BLaER1 (cell line): ENCODE measurements around the gene UCK1.

Experiments used
- H3K27ac ChIP-seq: shearing (Covaris generic); formaldehyde crosslinking; 2 replicates; pipeline ENCODE4 v1.8.1; 2022
- H3K27me3 ChIP-seq: shearing (Covaris generic); formaldehyde crosslinking; 2 replicates; pipeline ENCODE4 v1.8.1; 2022
- H3K36me3 ChIP-seq: shearing (Covaris generic); formaldehyde crosslinking; 2 replicates; pipeline ENCODE4 v1.8.1; 2022
- H3K4me1 ChIP-seq: shearing (Covaris generic); formaldehyde crosslinking; 2 replicates; pipeline ENCODE4 v1.8.1; 2022
- H3K4me2 ChIP-seq: shearing (Covaris generic); formaldehyde crosslinking; 2 replicates; pipeline ENCODE4 v1.8.1; 2022
- H3K4me3 ChIP-seq: shearing (Covaris generic); formaldehyde crosslinking; 2 replicates; pipeline ENCODE4 v1.8.1; 2022
- H3K9ac ChIP-seq: shearing (Covaris generic); formaldehyde crosslinking; 2 replicates; pipeline ENCODE4 v1.8.1; 2022
- H3K9me3 ChIP-seq: shearing (Covaris generic); formaldehyde crosslinking; 2 replicates; pipeline ENCODE4 v1.8.1; 2022
- H4K20me1 ChIP-seq: shearing (Covaris generic); formaldehyde crosslinking; 2 replicates; pipeline ENCODE4 v1.8.1; 2022
- Cebpa-rat ChIP-seq: shearing (Covaris generic); IDR thresholded peaks from 2 replicates; pipeline ENCODE4 v1.8.1; 2022

Gene UCK1

DNA sequence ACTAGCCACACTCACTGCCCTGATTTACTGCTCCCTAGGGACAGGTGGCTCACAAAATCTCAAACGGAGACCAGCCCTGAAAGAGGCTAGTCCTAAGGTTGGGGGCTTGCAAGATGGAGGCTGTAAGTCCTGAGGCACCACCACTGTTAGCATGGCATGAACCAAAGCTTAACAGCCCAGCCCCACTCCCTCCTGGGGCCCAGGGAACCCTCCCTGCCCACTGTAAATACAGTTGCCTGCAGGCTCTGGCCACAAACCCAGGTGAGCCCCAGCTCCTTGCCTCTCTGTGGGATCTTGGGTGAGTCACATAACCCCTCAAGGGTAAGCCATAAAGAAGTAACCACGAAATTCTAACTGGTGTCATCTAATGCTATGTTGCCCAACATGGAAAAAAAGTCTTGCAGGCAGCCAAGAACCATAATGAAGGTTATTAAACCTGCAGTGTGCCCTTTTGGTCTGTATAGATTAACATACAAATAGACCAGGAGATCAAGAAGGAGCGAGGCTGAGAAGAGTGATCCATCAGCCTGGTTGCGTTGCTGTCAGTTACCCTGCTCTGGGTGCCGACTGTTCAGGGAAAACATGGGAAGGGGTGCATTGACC is 30.0 kb downstream of the UCK1 start:
- H3K27me3 ChIP-seq: no peaks in the 10 kb centered on the region
- H3K4me2 ChIP-seq: no peak overlapping the region
- no peak overlapping the region for H3K4me3 ChIP-seq
- H3K4me1 ChIP-seq: peaks cover 34% of the 10 kb centered on the region
- peaks cover 72% of the 10 kb centered on the region for H4K20me1 ChIP-seq
- TF ChIP-seq Cebpa-rat: no peak
- H3K9ac ChIP-seq: no peak overlapping the region
- no peak overlapping the region for H3K27ac ChIP-seq
- no peaks in the 10 kb centered on the region for H3K9me3 ChIP-seq
- H3K36me3 ChIP-seq: peaks cover 45% of the 10 kb centered on the region

DNA sequence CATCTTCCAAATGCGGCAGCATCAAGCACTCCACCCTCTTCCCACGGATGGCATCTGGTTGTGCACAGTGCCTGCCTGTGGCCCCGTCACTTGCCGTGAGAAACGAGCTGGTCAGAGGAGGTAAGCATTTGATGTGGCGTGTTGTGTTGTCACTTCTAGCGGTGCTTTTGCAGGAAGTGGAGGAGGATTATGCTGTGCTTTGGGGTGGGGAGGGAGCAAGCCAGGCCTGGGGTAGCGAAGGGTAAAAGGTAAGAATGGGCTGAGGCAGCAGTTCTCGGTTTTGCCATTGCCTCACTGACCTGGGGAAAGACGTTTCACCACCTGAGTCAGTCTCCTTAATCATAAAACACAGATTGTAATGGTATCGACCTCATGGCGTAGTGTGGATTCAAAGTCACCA is 30.7 kb downstream of the UCK1 start:
- Histone ChIP-seq H3K9ac (no peak overlapping the region), H3K27me3 (no peaks in the 10 kb centered on the region), H3K4me2 (no peak overlapping the region), H3K36me3 (peaks cover 52% of the 10 kb centered on the region), H4K20me1 (peaks cover 78% of the 10 kb centered on the region), H3K4me1 (peaks cover 34% of the 10 kb centered on the region), H3K9me3 (no peaks in the 10 kb centered on the region), H3K4me3 (no peak overlapping the region), H3K27ac (no peak overlapping the region)
- no peak for TF ChIP-seq Cebpa-rat

DNA sequence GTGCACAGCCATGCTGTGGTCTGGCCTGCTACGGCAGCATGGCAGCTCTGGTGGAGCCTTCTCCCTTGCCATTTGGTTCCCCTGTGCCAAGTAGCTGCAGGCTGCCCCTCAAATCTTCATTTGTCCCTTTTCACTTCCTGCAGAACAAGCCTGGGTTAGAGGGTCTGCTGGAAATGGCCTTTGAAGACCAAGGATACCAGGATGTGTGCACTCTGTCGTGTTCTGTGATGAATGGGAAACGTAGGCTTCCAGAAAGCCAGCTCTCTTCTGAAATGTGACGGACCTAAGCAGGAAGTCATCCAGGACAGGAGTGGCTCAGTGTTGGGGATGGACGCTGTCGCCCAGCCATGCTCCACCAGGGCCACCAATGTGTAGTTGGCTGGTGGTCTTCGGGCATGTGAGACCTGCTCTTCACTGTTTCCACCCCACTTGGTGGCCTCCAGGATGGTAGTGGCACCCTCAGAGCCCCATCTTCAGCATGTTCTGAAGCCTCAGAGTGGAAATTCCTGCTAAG is 31.8 kb downstream of the UCK1 start:
- H3K4me1 ChIP-seq: peaks cover 32% of the 10 kb centered on the region
- H3K36me3 ChIP-seq: peaks cover 62% of the 10 kb centered on the region
- no peaks in the 10 kb centered on the region for H3K27me3 ChIP-seq
- no peak for TF ChIP-seq Cebpa-rat
- H3K9me3 ChIP-seq: no peaks in the 10 kb centered on the region
- no peak overlapping the region for H3K9ac ChIP-seq
- H4K20me1 ChIP-seq: peaks cover 87% of the 10 kb centered on the region
- H3K4me2 ChIP-seq: no peak overlapping the region
- no peak overlapping the region for H3K4me3 ChIP-seq
- H3K27ac ChIP-seq: no peak overlapping the region

DNA sequence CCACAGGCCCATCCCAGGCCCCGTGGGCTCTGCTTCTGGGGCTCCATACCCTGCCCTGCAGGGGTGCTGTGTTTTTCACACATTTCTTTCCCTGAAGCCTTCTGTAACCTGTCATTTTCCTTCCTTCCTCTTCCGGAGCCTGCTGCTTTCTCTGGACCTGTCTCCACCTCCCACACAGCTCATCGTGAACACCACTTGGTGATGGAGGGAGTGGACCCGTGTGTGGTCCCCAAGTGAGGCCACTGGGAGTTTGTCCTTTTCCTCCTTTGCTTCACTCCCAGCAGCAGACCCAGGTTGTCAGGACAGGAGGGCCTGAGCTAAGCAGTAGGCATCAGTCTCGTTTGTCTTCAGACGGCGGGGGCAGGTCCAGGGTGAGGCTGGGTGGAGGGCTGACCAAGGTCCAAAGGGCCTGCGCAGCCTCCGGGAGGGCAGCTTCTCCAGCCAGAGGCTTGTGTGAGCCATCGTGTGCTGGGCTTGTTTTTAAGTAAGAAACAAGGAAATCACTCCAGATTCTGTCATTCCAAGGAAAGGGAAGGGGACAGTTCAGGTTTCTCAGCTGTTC is 34.1 kb downstream of the UCK1 start:
- H4K20me1 ChIP-seq: peaks cover 100% of the 10 kb centered on the region
- H3K4me2 ChIP-seq: no peak overlapping the region
- no peak overlapping the region for H3K4me3 ChIP-seq
- no peak for TF ChIP-seq Cebpa-rat
- no peak overlapping the region for H3K27ac ChIP-seq
- no peak overlapping the region for H3K9ac ChIP-seq
- H3K9me3 ChIP-seq: no peaks in the 10 kb centered on the region
- H3K36me3 ChIP-seq: peaks cover 86% of the 10 kb centered on the region
- no peaks in the 10 kb centered on the region for H3K27me3 ChIP-seq
- peaks cover 15% of the 10 kb centered on the region for H3K4me1 ChIP-seq

DNA sequence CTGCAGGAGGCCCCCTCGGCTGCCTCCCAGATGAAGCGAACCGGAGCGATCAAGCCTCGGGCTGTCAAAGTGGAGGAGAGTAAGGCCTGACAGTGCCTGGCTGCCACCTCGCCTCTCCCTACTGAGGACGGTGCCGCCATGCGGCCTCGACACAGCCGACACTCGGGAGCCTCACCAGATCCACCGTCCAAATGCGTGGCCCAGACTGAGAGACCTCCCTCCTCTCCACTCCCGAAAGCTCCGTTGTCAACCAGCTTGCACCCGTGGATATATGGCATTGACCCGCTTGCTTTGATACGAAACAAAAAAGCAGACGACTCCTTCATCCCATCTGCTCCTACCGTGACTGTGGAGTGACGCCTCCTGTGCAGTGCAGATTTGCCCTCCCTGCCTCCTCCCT is 35.3 kb downstream of the UCK1 start:
- H3K4me3 ChIP-seq: no peak overlapping the region
- H3K4me1 ChIP-seq: peaks cover 6% of the 10 kb centered on the region; the same call in 1 of the 2 replicates
- H3K27me3 ChIP-seq: no peaks in the 10 kb centered on the region
- no peaks in the 10 kb centered on the region for H3K9me3 ChIP-seq
- peaks cover 100% of the 10 kb centered on the region for H4K20me1 ChIP-seq
- peaks cover 98% of the 10 kb centered on the region for H3K36me3 ChIP-seq
- no peak overlapping the region for H3K9ac ChIP-seq
- TF ChIP-seq Cebpa-rat: no peak
- no peak overlapping the region for H3K4me2 ChIP-seq
- H3K27ac ChIP-seq: no peak overlapping the region

DNA sequence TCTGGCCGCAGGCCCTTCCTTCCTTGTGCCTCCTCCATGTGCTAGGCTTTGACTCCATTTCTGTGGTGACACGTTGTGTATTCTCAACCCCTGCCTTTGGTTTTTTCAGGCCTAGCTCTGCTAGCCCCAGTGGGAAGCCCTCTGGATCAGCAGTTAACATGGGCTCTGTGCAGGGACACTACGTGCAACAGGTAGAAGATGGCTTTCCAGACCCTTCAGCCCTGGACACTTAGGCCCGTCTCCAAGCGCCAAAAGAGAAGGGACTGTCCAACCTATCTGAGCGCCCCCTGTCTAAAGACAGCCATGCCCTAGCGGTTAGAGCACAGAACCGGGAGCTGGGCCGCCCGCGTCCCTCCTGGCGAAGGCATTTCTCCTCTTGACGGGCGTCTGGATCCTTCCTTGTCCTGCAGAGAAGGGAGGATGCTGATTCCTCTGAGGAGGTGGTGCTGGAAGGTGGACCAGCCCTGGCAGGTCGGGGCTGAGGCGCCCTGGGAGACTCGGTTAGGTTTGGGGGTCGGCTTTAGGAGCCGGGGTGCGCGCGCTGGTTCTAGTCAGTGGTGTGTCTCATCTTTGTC is 36.7 kb downstream of the UCK1 start:
- Histone ChIP-seq H3K27ac (no peak overlapping the region), H3K36me3 (peaks cover 100% of the 10 kb centered on the region)

DNA sequence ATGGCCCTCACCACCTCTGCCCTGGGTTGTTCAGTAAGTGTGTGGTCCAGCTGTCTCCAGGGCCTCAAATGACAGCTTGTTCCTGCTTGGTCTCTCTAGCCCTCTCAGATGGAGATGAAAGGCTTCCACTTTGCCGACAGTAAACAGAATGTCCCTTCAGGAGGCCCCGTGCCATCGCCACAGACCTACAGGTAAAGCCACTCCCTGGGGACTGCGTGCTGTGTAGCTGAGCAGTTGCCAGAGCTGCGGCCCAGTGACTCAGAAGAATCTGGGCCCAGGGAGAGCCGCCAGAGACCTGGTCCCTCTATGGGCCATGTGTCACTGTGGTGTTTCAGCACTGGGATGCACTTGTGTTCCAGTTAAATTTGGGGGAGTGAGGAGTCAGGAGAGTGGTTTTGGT is 39.0 kb downstream of the UCK1 start:
- no peak for TF ChIP-seq Cebpa-rat
- H3K4me2 ChIP-seq: no peak overlapping the region
- peaks cover 10% of the 10 kb centered on the region for H3K4me1 ChIP-seq
- no peak overlapping the region for H3K27ac ChIP-seq
- peaks cover 100% of the 10 kb centered on the region for H3K36me3 ChIP-seq
- peaks cover 100% of the 10 kb centered on the region for H4K20me1 ChIP-seq
- no peaks in the 10 kb centered on the region for H3K27me3 ChIP-seq
- H3K4me3 ChIP-seq: no peak overlapping the region
- no peaks in the 10 kb centered on the region for H3K9me3 ChIP-seq
- no peak overlapping the region for H3K9ac ChIP-seq

More for the DNA sequence above, 36.7 kb downstream of the UCK1 start:
- Histone ChIP-seq H3K9ac (no peak overlapping the region), H3K27me3 (no peaks in the 10 kb centered on the region), H4K20me1 (peaks cover 100% of the 10 kb centered on the region), H3K4me1 (no peaks in the 10 kb centered on the region), H3K4me3 (no peak overlapping the region), H3K9me3 (no peaks in the 10 kb centered on the region), H3K4me2 (no peak overlapping the region)
- no peak for TF ChIP-seq Cebpa-rat

DNA sequence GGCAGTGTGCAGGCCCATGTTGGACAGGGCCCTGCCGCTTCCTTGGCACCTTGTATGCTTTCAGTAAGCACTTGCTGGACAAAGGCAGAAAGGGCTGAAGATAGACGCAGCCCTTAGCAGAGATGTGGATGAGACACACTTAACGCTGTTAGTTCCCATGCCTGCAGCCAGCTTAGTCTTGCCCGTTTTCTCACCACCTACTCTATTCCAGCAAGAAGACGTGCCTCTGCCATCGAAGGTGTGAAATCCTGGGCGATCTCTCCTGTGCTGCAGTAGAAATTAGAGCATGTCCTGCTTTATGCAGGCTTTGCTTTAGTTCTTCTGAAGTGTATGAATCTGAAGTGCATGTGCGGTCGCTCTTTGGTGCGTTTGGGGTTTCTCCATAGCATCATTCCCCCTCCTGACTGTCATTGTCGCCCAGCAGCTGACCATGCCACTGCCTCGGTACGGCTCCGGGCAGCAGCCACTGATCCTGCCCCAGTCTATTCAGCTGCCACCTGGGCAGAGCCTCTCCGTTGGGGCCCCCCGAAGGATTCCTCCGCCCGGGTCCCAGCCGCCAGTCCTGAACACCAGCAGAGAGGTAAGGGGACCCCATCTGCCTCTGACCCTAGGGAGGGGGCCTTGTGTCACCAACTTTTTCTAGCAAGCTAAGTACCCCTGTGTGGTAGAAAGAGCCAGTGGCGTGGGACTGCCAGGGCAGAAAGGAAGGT is 39.9 kb downstream of the UCK1 start:
- TF ChIP-seq Cebpa-rat: no peak
- no peaks in the 10 kb centered on the region for H3K27me3 ChIP-seq
- H3K36me3 ChIP-seq: peaks cover 100% of the 10 kb centered on the region

DNA sequence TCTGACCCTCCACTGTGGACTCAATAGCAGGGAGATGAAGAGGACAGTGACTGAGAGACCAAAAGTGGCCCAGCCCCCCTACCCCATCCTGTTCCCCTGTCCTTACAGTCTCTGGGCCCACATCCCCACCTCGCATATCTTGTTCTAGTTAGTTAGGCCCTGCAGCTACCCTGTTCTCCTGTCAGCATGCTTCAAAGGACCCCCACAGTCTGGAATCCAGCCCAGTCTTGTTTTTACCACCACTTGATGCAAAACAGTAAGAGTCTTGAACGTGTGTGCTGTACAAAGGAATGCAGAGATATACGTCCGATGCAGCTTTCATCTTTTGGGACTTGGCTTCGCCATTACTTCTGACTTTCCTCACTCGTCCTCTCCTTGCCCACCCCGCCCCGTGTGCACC is 40.5 kb downstream of the UCK1 start:
- peaks cover 100% of the 10 kb centered on the region for H4K20me1 ChIP-seq
- no peak overlapping the region for H3K27ac ChIP-seq
- TF ChIP-seq Cebpa-rat: no peak
- H3K9me3 ChIP-seq: no peaks in the 10 kb centered on the region
- H3K9ac ChIP-seq: no peak overlapping the region
- H3K36me3 ChIP-seq: peaks cover 100% of the 10 kb centered on the region
- no peaks in the 10 kb centered on the region for H3K27me3 ChIP-seq
- peaks cover 25% of the 10 kb centered on the region for H3K4me1 ChIP-seq
- H3K4me3 ChIP-seq: no peak overlapping the region
- H3K4me2 ChIP-seq: no peak overlapping the region

More for the DNA sequence above, 39.9 kb downstream of the UCK1 start:
- no peak overlapping the region for H3K4me3 ChIP-seq
- no peak overlapping the region for H3K9ac ChIP-seq
- H4K20me1 ChIP-seq: peaks cover 100% of the 10 kb centered on the region
- no peak overlapping the region for H3K27ac ChIP-seq
- H3K4me1 ChIP-seq: peaks cover 19% of the 10 kb centered on the region
- H3K4me2 ChIP-seq: no peak overlapping the region
- H3K9me3 ChIP-seq: no peaks in the 10 kb centered on the region

DNA sequence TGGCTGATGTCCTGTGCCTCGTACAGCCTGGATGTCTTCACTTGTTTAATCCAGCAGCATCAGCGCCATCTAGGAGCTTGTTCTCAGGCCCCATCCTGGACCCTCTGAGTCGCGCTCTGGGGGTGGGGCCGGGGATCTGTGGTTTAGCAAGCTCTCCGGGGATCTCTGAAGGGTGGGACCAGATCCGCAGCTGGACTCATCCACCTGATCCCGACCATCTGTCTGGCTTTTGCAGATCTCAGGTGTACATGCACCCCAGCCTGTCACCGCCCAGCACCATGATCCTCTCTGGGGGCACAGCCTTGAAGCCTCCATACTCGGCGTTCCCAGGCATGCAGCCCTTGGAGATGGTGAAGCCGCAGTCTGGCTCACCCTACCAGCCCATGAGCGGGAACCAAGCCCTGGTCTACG is 43.4 kb downstream of the UCK1 start:
- H4K20me1 ChIP-seq: peaks cover 100% of the 10 kb centered on the region
- H3K4me3 ChIP-seq: no peak overlapping the region
- 0 out of 2 replicates have a peak overlapping the region, but pooled peaks have one; percentile 6 for H3K27ac ChIP-seq
- peaks cover 49% of the 10 kb centered on the region for H3K4me1 ChIP-seq
- no peaks in the 10 kb centered on the region for H3K27me3 ChIP-seq
- H3K4me2 ChIP-seq: peak overlapping the region; percentile 67
- peaks cover 100% of the 10 kb centered on the region for H3K36me3 ChIP-seq
- TF ChIP-seq Cebpa-rat: no peak
- H3K9ac ChIP-seq: 0 out of 2 replicates have a peak overlapping the region, but pooled peaks have one; percentile 19
- no peaks in the 10 kb centered on the region for H3K9me3 ChIP-seq
